ENCODE measurements around the gene LINC00305. TPM values are rescaled to one million over a fixed set of nuclear protein-coding genes. Genes with fewer than 3 reads are reported as not detected.

The LINC00305 gene
- polyA plus RNA-seq, 3 donors: not detected

- Histone ChIP-seq H3K4me1 (ENCODE audit: control insufficient read depth in 1 of 2, insufficient read depth in 2 of 2, low read length in 2 of 2) (no peaks in the 10 kb centered on the region), H3K9me3 (replicated peaks in 1 of 2; ENCODE audit: control insufficient read depth in 1 of 2, insufficient read depth in 1 of 2, low read length in 2 of 2) (no peaks in the 10 kb centered on the region), H3K4me2 (replicated peaks; ENCODE audit: extremely low read depth, low read length, poor library complexity, severe bottlenecking) (no peak overlapping the region), H2AFZ (ENCODE audit: insufficient read depth, low read depth, low read length, poor library complexity, severe bottlenecking) (no peak overlapping the region), H4K20me1 (ENCODE audit: insufficient read depth, low read length) (no peaks in the 10 kb centered on the region), H3K27me3 (ENCODE audit: control insufficient read depth in 2 of 2, insufficient read depth in 2 of 2, low read length in 2 of 2) (no peaks in the 10 kb centered on the region), H3K79me2 (ENCODE audit: insufficient read depth, low read length) (no peaks in the 10 kb centered on the region), H3K27ac (ENCODE audit: low read depth in 1 of 2, low read length in 2 of 2) (no peak overlapping the region), H3K4me3 (replicated peaks in 1 of 3; ENCODE audit: low read depth in 2 of 3, low read length in 3 of 3) (no peak overlapping the region), H3K36me3 (replicated peaks in 1 of 2; ENCODE audit: control insufficient read depth in 1 of 2, insufficient read depth in 2 of 2, low read length in 2 of 2) (no peaks in the 10 kb centered on the region), H3K9ac (ENCODE audit: insufficient read depth, low read length, poor library complexity, severe bottlenecking) (no peak overlapping the region)
- H3K27ac Mint-ChIP-seq: peak overlapping the region in 1 of 7 donors; percentile 23
- intact Hi-C loops (cut with micrococcal nuclease): no loop called here
- peaks cover 0 to 3% (median 3%) of the 10 kb centered on the region in 3 donors for H3K27me3 Mint-ChIP-seq (ENCODE audit: low read depth in 3 of 3)
- no peak overlapping the region for H3K4me3 Mint-ChIP-seq
- WGBS (ENCODE audit: insufficient coverage): 40% methylated on average over 1 of the region's 1 CpG
- no peaks in the 10 kb centered on the region for H3K36me3 Mint-ChIP-seq
- TF ChIP-seq, protein P1, sequence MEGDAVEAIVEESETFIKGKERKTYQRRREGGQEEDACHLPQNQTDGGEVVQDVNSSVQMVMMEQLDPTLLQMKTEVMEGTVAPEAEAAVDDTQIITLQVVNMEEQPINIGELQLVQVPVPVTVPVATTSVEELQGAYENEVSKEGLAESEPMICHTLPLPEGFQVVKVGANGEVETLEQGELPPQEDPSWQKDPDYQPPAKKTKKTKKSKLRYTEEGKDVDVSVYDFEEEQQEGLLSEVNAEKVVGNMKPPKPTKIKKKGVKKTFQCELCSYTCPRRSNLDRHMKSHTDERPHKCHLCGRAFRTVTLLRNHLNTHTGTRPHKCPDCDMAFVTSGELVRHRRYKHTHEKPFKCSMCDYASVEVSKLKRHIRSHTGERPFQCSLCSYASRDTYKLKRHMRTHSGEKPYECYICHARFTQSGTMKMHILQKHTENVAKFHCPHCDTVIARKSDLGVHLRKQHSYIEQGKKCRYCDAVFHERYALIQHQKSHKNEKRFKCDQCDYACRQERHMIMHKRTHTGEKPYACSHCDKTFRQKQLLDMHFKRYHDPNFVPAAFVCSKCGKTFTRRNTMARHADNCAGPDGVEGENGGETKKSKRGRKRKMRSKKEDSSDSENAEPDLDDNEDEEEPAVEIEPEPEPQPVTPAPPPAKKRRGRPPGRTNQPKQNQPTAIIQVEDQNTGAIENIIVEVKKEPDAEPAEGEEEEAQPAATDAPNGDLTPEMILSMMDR (IDR thresholded peaks at IDR 0.05): no peak
- no peaks in the 10 kb centered on the region for H3K4me1 Mint-ChIP-seq
- H3K9me3 Mint-ChIP-seq: peaks cover 0 to 6% (median 3%) of the 10 kb centered on the region in 7 donors
- DNase-seq: no peak
Measured at GRCh38 chr18:64083916-64084315, 65.0 kb downstream of the LINC00305 start.

DNA sequence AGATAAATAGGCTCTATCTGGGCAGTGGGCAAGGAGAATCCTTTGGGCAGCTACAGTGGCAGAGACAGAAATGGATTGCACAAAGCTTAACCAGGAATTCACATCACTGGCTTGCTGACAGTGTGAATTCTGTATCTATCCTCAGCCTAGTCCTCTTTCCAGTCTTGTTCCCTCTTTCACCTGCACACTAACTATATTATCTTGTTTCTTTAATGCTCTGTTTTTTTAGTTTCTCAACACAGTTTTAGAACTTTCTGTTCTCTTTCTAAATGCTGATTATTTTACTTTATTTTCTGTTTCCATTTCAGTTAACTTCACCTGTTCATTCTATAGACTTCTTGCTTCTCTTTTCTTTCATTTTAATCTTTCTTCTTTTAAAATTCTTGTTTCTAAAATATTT is 66.4 kb downstream of the LINC00305 start:
- H3K27me3 ChIP-seq (ENCODE audit: control insufficient read depth in 2 of 2, insufficient read depth in 2 of 2, low read length in 2 of 2): no peaks in the 10 kb centered on the region
- no peaks in the 10 kb centered on the region for H4K20me1 ChIP-seq (ENCODE audit: insufficient read depth, low read length)
- H3K27ac Mint-ChIP-seq: no peak overlapping the region

More for the DNA sequence above, 66.4 kb downstream of the LINC00305 start:
- Histone ChIP-seq H3K79me2 (ENCODE audit: insufficient read depth, low read length) (no peaks in the 10 kb centered on the region), H3K27ac (ENCODE audit: low read depth in 1 of 2, low read length in 2 of 2) (no peak overlapping the region), H3K4me1 (ENCODE audit: control insufficient read depth in 1 of 2, insufficient read depth in 2 of 2, low read length in 2 of 2) (no peaks in the 10 kb centered on the region), H3K4me2 (replicated peaks; ENCODE audit: extremely low read depth, low read length, poor library complexity, severe bottlenecking) (no peak overlapping the region), H3K9ac (ENCODE audit: insufficient read depth, low read length, poor library complexity, severe bottlenecking) (no peak overlapping the region), H3K36me3 (replicated peaks in 1 of 2; ENCODE audit: control insufficient read depth in 1 of 2, insufficient read depth in 2 of 2, low read length in 2 of 2) (no peaks in the 10 kb centered on the region), H3K4me3 (replicated peaks in 1 of 3; ENCODE audit: low read depth in 2 of 3, low read length in 3 of 3) (no peak overlapping the region), H2AFZ (ENCODE audit: insufficient read depth, low read depth, low read length, poor library complexity, severe bottlenecking) (no peak overlapping the region), H3K9me3 (replicated peaks in 1 of 2; ENCODE audit: control insufficient read depth in 1 of 2, insufficient read depth in 1 of 2, low read length in 2 of 2) (no peaks in the 10 kb centered on the region)
- DNase-seq: no peak
- Mint-ChIP-seq H3K4me3 (no peak overlapping the region), H3K4me1 (no peaks in the 10 kb centered on the region), H3K27me3 (ENCODE audit: low read depth in 3 of 3) (peaks cover 0 to 3% (median 3%) of the 10 kb centered on the region in 3 donors), H3K9me3 (peaks cover 0 to under 1% (median 0%) of the 10 kb centered on the region in 7 donors), H3K36me3 (no peaks in the 10 kb centered on the region)
- intact Hi-C loops (cut with micrococcal nuclease): no loop called here
- TF ChIP-seq, protein P1 (IDR thresholded peaks at IDR 0.05): no peak
